Measurements from ENCODE around the gene RPRD2. TPM values are rescaled to one million over a fixed set of nuclear protein-coding genes. Genes with fewer than 3 reads are reported as not detected.
A peak's percentile ranks its signal among the peaks of the same experiment; 100 is the strongest.

RPRD2 gene
- polyA plus RNA-seq, 2 donors: 7.1 to 8.9 TPM

DNA sequence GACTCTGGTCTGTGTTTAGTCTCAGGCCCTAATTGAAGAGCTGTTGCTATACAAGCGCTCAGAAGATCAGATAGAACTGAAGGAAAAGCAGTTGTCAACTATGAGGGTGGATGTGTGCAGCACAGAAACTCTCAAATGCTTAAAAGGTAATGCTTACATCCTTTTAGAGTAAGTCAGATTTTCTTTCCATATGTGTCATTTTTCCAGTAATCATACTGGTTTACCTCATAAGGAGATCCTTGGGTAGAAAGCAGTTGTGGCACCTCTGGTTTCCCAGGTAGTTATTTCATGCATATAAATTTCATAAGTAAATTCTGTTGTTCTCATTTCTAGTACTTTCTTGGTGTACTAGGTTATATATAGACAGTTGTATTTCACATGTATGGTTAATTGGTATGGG, 80.3 kb downstream of the RPRD2 start:
- H3K36me3 ChIP-seq (ENCODE audit: control insufficient read depth in 2 of 2, insufficient read depth in 2 of 2, low read length in 1 of 2): peaks cover 0 to 4% of the 10 kb centered on the region in 2 donors

DNA sequence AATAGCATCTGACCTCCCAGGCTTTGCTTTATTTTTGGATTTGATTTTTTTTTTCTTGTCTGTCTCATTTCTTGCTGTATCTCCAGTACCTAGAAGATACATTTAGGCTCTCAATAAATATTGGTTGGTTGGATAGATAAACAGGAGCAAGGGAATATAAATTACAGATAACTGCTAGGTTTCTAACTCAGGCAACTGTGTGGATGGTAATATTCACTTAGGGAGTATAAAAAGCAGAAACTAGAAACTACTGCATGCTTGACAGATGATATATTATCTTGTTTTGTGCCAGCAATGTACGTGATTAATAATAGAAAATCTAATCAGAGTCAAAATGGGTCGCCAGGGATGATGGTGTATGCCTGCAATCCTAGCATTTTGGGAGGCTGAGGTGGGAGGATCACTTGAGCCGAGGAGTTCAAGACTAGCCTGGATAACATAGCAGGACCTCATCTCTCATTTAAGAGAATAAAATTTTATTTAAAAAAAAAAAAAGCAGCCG, 92.2 kb downstream of the RPRD2 start:
- Histone ChIP-seq H3K27ac (ENCODE audit: low read depth in 2 of 2, low read length in 1 of 2) (no peak overlapping the region), H3K36me3 (ENCODE audit: control insufficient read depth in 2 of 2, insufficient read depth in 2 of 2, low read length in 1 of 2) (peaks cover 0 to 8% of the 10 kb centered on the region in 2 donors), H3K4me3 (ENCODE audit: low read depth in 1 of 2, low read length in 2 of 2) (no peak overlapping the region), H3K4me1 (ENCODE audit: control insufficient read depth in 2 of 2, insufficient read depth in 2 of 2, low read length in 1 of 2) (no peaks in the 10 kb centered on the region), H3K27me3 (ENCODE audit: control insufficient read depth in 1 of 2, insufficient read depth in 2 of 2, low read length in 2 of 2) (no peaks in the 10 kb centered on the region), H3K9me3 (ENCODE audit: control insufficient read depth in 2 of 2, insufficient read depth in 1 of 2, low read depth in 1 of 2, low read length in 1 of 2) (no peaks in the 10 kb centered on the region)
- WGBS, 2 donors: 75 to 78% methylated on average over 4 of the region's 4 CpGs

More for the DNA sequence above, 80.3 kb downstream of the RPRD2 start:
- Histone ChIP-seq H3K4me1 (ENCODE audit: control insufficient read depth in 2 of 2, insufficient read depth in 2 of 2, low read length in 1 of 2) (no peaks in the 10 kb centered on the region), H3K27ac (ENCODE audit: low read depth in 2 of 2, low read length in 1 of 2) (no peak overlapping the region), H3K9me3 (ENCODE audit: control insufficient read depth in 2 of 2, insufficient read depth in 1 of 2, low read depth in 1 of 2, low read length in 1 of 2) (no peaks in the 10 kb centered on the region), H3K27me3 (ENCODE audit: control insufficient read depth in 1 of 2, insufficient read depth in 2 of 2, low read length in 2 of 2) (no peaks in the 10 kb centered on the region), H3K4me3 (ENCODE audit: low read depth in 1 of 2, low read length in 2 of 2) (no peak overlapping the region)
- 93 to 99% methylated on average over 1 of the region's 1 CpG for WGBS, 2 donors

DNA sequence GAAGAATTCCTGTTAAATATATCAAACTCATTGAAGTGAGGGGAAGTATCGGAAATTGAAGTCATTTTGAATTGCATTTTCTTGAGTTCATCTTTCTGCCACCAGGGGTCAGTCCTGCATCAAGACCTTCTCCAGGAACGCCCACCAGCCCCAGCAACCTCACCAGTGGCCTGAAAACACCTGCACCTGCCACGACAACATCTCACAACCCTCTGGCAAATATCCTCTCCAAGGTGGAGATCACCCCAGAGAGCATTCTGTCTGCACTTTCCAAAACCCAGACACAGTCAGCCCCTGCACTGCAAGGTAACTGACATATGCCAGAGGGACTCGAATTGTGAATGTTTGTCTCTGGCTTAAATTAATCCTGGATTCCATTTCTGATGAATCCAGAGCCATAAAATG, 100.5 kb downstream of the RPRD2 start:
- peak overlapping the region in 1 of 2 donors; percentile 60 for H3K27ac ChIP-seq (ENCODE audit: low read depth in 2 of 2, low read length in 1 of 2)
- 36% methylated on average over 4 of the region's 4 CpGs for WGBS, 2 donors
- no peaks in the 10 kb centered on the region for H3K9me3 ChIP-seq (ENCODE audit: control insufficient read depth in 2 of 2, insufficient read depth in 1 of 2, low read depth in 1 of 2, low read length in 1 of 2)
- H3K4me1 ChIP-seq (ENCODE audit: control insufficient read depth in 2 of 2, insufficient read depth in 2 of 2, low read length in 1 of 2): no peaks in the 10 kb centered on the region
- no peak overlapping the region for H3K4me3 ChIP-seq (ENCODE audit: low read depth in 1 of 2, low read length in 2 of 2)
- H3K27me3 ChIP-seq (ENCODE audit: control insufficient read depth in 1 of 2, insufficient read depth in 2 of 2, low read length in 2 of 2): no peaks in the 10 kb centered on the region
- peaks cover 0 to 5% of the 10 kb centered on the region in 2 donors for H3K36me3 ChIP-seq (ENCODE audit: control insufficient read depth in 2 of 2, insufficient read depth in 2 of 2, low read length in 1 of 2)

DNA sequence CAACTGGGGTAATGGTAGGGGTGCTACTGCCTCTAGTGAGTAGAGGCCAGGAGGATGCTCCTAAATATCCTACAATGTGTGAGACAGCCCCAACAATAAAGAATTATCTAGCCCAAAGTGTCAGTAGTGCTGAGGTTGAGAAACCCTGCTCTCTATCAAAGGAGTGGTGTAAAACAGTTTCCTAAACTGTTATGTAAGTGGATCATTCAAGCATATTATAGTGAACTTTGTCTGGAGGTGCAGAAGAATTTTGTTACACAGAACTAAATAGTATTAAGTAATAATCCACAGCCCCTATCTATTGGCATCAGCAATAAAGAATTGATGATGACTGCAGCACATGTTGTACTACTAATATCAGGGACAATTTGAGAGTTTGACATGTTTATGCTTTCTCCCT, 103.0 kb downstream of the RPRD2 start:
- Histone ChIP-seq H3K27me3 (ENCODE audit: control insufficient read depth in 1 of 2, insufficient read depth in 2 of 2, low read length in 2 of 2) (no peaks in the 10 kb centered on the region), H3K27ac (ENCODE audit: low read depth in 2 of 2, low read length in 1 of 2) (no peak overlapping the region), H3K4me3 (ENCODE audit: low read depth in 1 of 2, low read length in 2 of 2) (no peak overlapping the region), H3K36me3 (ENCODE audit: control insufficient read depth in 2 of 2, insufficient read depth in 2 of 2, low read length in 1 of 2) (peaks cover 12 to 16% of the 10 kb centered on the region in 2 donors), H3K4me1 (ENCODE audit: control insufficient read depth in 2 of 2, insufficient read depth in 2 of 2, low read length in 1 of 2) (no peaks in the 10 kb centered on the region), H3K9me3 (ENCODE audit: control insufficient read depth in 2 of 2, insufficient read depth in 1 of 2, low read depth in 1 of 2, low read length in 1 of 2) (no peaks in the 10 kb centered on the region)

DNA sequence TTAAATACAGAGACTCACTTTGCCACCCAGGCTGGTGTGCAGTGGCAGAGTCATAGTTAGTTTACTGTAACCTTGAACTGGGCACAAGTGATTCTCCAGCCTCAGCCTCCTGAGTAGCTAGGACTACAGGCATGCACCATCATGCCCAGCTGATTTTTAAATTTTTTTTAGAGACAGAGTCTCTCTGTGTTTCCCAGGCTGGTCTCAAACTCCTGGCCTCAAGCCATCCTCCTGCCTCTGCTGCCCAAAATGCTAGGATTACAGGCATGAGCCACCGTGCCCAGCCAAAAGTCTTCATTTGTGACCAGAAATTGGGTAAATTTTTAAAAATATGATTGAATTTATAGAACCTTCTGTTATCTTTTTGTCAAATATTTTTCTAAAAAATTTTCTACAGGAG, 105.3 kb downstream of the RPRD2 start:
- H3K36me3 ChIP-seq (ENCODE audit: control insufficient read depth in 2 of 2, insufficient read depth in 2 of 2, low read length in 1 of 2): peaks cover 23 to 27% of the 10 kb centered on the region in 2 donors
- no peaks in the 10 kb centered on the region for H3K27me3 ChIP-seq (ENCODE audit: control insufficient read depth in 1 of 2, insufficient read depth in 2 of 2, low read length in 2 of 2)
- H3K4me1 ChIP-seq (ENCODE audit: control insufficient read depth in 2 of 2, insufficient read depth in 2 of 2, low read length in 1 of 2): no peaks in the 10 kb centered on the region
- 53 to 78% methylated on average over 1 of the region's 1 CpG for WGBS, 2 donors
- peaks cover 0 to 3% of the 10 kb centered on the region in 2 donors for H3K9me3 ChIP-seq (ENCODE audit: control insufficient read depth in 2 of 2, insufficient read depth in 1 of 2, low read depth in 1 of 2, low read length in 1 of 2)
- no peak overlapping the region for H3K4me3 ChIP-seq (ENCODE audit: low read depth in 1 of 2, low read length in 2 of 2)
- H3K27ac ChIP-seq (ENCODE audit: low read depth in 2 of 2, low read length in 1 of 2): peak overlapping the region in 1 of 2 donors; percentile 49

DNA sequence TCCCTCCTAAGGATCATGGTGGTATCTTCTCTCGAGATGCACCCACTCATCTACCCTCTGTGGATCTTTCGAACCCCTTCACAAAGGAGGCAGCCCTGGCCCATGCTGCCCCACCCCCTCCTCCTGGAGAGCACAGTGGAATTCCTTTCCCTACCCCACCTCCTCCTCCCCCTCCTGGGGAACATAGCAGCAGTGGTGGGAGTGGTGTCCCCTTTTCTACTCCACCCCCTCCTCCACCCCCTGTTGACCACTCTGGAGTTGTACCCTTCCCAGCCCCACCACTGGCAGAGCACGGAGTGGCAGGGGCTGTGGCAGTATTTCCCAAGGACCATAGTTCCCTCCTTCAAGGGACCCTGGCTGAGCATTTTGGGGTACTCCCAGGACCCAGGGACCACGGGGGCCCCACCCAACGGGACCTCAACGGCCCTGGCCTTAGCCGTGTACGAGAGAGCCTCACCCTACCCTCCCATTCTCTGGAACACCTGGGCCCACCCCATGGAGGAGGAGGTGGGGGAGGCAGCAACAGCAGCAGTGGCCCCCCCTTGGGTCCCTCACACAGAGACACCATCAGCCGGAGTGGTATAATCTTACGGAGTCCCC, 108.8 kb downstream of the RPRD2 start:
- H3K27me3 ChIP-seq (ENCODE audit: control insufficient read depth in 1 of 2, insufficient read depth in 2 of 2, low read length in 2 of 2): no peaks in the 10 kb centered on the region
- H3K27ac ChIP-seq (ENCODE audit: low read depth in 2 of 2, low read length in 1 of 2): no peak overlapping the region
- H3K36me3 ChIP-seq (ENCODE audit: control insufficient read depth in 2 of 2, insufficient read depth in 2 of 2, low read length in 1 of 2): peaks cover 22 to 23% of the 10 kb centered on the region in 2 donors
- no peaks in the 10 kb centered on the region for H3K4me1 ChIP-seq (ENCODE audit: control insufficient read depth in 2 of 2, insufficient read depth in 2 of 2, low read length in 1 of 2)
- 88 to 94% methylated on average over 10 of the region's 10 CpGs for WGBS, 2 donors
- no peak overlapping the region for H3K4me3 ChIP-seq (ENCODE audit: low read depth in 1 of 2, low read length in 2 of 2)
- peaks cover 0 to 3% of the 10 kb centered on the region in 2 donors for H3K9me3 ChIP-seq (ENCODE audit: control insufficient read depth in 2 of 2, insufficient read depth in 1 of 2, low read depth in 1 of 2, low read length in 1 of 2)

DNA sequence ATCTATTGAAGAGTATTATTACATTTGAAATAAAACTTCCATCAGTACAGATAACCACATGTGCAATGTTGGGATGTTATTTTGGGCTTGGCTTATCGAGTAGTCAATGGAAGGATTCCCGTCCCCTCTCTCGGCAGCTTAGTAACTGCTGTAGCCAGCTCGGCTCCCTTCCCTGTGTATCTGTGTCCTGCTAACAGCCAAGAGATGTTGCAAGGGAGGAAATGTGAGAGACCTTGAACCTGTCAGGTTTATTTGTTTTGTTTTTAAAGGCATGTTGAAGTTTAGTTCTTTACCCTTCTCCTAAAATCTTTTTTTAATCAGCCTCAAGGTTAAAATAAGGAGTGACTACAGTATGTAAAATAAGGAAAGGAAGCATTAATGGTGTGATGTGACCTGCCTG, 109.7 kb downstream of the RPRD2 start:
- H3K27ac ChIP-seq (ENCODE audit: low read depth in 2 of 2, low read length in 1 of 2): peak overlapping the region in 1 of 2 donors; percentile 19
- peaks cover 0 to 3% of the 10 kb centered on the region in 2 donors for H3K9me3 ChIP-seq (ENCODE audit: control insufficient read depth in 2 of 2, insufficient read depth in 1 of 2, low read depth in 1 of 2, low read length in 1 of 2)
- 81 to 86% methylated on average over 4 of the region's 4 CpGs for WGBS, 2 donors
- peaks cover 22 to 23% of the 10 kb centered on the region in 2 donors for H3K36me3 ChIP-seq (ENCODE audit: control insufficient read depth in 2 of 2, insufficient read depth in 2 of 2, low read length in 1 of 2)
- no peaks in the 10 kb centered on the region for H3K4me1 ChIP-seq (ENCODE audit: control insufficient read depth in 2 of 2, insufficient read depth in 2 of 2, low read length in 1 of 2)
- H3K4me3 ChIP-seq (ENCODE audit: low read depth in 1 of 2, low read length in 2 of 2): no peak overlapping the region
- H3K27me3 ChIP-seq (ENCODE audit: control insufficient read depth in 1 of 2, insufficient read depth in 2 of 2, low read length in 2 of 2): no peaks in the 10 kb centered on the region

DNA sequence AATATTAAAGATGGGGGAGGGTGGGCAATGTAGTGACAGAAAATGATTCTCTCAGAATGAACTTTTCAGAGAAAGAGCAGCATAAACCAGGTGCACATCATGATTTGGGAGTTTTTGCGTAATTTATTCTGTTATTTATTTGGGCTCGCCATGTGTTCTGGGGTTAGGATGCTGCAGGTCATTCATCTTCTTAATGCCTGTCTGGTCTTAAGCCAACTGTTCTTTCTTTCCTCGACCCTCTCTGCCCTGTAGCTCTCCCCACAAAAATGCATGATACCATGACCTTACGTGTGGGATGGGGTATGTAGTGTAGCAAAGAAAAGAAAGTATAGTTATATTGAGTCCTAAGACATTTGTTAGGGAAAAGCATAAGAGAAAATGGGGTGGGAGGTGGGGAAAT, 110.9 kb downstream of the RPRD2 start:
- H3K9me3 ChIP-seq (ENCODE audit: control insufficient read depth in 2 of 2, insufficient read depth in 1 of 2, low read depth in 1 of 2, low read length in 1 of 2): peaks cover 0 to 3% of the 10 kb centered on the region in 2 donors
- no peaks in the 10 kb centered on the region for H3K4me1 ChIP-seq (ENCODE audit: control insufficient read depth in 2 of 2, insufficient read depth in 2 of 2, low read length in 1 of 2)
- no peak overlapping the region for H3K4me3 ChIP-seq (ENCODE audit: low read depth in 1 of 2, low read length in 2 of 2)
- H3K27me3 ChIP-seq (ENCODE audit: control insufficient read depth in 1 of 2, insufficient read depth in 2 of 2, low read length in 2 of 2): no peaks in the 10 kb centered on the region
- WGBS, 2 donors: 72 to 74% methylated on average over 4 of the region's 4 CpGs
- H3K36me3 ChIP-seq (ENCODE audit: control insufficient read depth in 2 of 2, insufficient read depth in 2 of 2, low read length in 1 of 2): peaks cover 22 to 23% of the 10 kb centered on the region in 2 donors
- no peak overlapping the region for H3K27ac ChIP-seq (ENCODE audit: low read depth in 2 of 2, low read length in 1 of 2)

DNA sequence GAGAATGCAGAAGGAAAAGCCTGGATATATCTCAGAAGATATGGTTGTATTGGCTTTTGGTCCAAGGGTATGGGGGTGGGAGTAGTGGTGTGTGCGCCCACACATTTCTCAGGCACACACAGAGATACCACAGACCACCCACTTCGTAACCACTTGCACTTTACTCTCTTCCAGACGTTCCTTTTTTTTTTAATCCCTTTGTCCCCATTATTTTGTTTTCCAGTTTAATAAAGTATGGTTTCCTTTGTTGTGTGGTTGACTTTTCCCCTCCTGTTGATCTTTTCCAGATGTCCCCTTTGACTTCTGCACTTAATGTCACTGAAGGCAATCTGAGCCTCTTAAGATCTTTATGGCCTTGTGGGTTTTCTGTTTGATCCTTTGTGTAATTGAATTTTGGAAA, 112.8 kb downstream of the RPRD2 start:
- Histone ChIP-seq H3K36me3 (ENCODE audit: control insufficient read depth in 2 of 2, insufficient read depth in 2 of 2, low read length in 1 of 2) (peaks cover 12 to 13% of the 10 kb centered on the region in 2 donors), H3K27ac (ENCODE audit: low read depth in 2 of 2, low read length in 1 of 2) (peak overlapping the region; percentile 58 to 91), H3K27me3 (ENCODE audit: control insufficient read depth in 1 of 2, insufficient read depth in 2 of 2, low read length in 2 of 2) (no peaks in the 10 kb centered on the region), H3K4me1 (ENCODE audit: control insufficient read depth in 2 of 2, insufficient read depth in 2 of 2, low read length in 1 of 2) (no peaks in the 10 kb centered on the region), H3K9me3 (ENCODE audit: control insufficient read depth in 2 of 2, insufficient read depth in 1 of 2, low read depth in 1 of 2, low read length in 1 of 2) (peaks cover 0 to 3% of the 10 kb centered on the region in 2 donors), H3K4me3 (ENCODE audit: low read depth in 1 of 2, low read length in 2 of 2) (no peak overlapping the region)
- 65 to 71% methylated on average over 3 of the region's 3 CpGs for WGBS, 2 donors

DNA sequence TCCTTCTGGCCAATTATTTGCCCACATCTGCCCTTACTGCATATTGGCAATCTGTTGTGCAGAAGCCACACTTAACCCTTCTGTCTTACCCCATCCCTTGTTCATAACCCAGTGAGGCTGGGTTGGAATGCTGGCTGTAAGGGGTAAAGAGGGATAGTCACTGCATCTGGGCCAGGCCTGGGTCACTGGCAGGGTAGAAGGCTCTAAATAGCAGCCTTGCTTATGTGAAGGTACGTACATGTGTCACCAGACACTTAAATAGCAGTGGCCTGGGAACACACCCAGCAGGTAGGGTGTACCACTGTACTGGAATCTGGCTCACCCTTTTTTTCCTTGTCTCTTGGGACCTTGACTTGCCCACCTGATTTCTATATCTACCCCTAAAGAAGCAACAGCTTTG, 113.4 kb downstream of the RPRD2 start:
- Histone ChIP-seq H3K4me1 (ENCODE audit: control insufficient read depth in 2 of 2, insufficient read depth in 2 of 2, low read length in 1 of 2) (no peaks in the 10 kb centered on the region), H3K27me3 (ENCODE audit: control insufficient read depth in 1 of 2, insufficient read depth in 2 of 2, low read length in 2 of 2) (no peaks in the 10 kb centered on the region), H3K27ac (ENCODE audit: low read depth in 2 of 2, low read length in 1 of 2) (peak overlapping the region; percentile 58 to 91), H3K9me3 (ENCODE audit: control insufficient read depth in 2 of 2, insufficient read depth in 1 of 2, low read depth in 1 of 2, low read length in 1 of 2) (peaks cover 0 to 3% of the 10 kb centered on the region in 2 donors), H3K4me3 (ENCODE audit: low read depth in 1 of 2, low read length in 2 of 2) (no peak overlapping the region), H3K36me3 (ENCODE audit: control insufficient read depth in 2 of 2, insufficient read depth in 2 of 2, low read length in 1 of 2) (peaks cover 6 to 7% of the 10 kb centered on the region in 2 donors)
- 39 to 61% methylated on average over 1 of the region's 1 CpG for WGBS, 2 donors

Measured in esophagus (tissue), 2 donors.